ENCODE results near the gene SEPTIN3.

The SEPTIN3 gene, protein sequence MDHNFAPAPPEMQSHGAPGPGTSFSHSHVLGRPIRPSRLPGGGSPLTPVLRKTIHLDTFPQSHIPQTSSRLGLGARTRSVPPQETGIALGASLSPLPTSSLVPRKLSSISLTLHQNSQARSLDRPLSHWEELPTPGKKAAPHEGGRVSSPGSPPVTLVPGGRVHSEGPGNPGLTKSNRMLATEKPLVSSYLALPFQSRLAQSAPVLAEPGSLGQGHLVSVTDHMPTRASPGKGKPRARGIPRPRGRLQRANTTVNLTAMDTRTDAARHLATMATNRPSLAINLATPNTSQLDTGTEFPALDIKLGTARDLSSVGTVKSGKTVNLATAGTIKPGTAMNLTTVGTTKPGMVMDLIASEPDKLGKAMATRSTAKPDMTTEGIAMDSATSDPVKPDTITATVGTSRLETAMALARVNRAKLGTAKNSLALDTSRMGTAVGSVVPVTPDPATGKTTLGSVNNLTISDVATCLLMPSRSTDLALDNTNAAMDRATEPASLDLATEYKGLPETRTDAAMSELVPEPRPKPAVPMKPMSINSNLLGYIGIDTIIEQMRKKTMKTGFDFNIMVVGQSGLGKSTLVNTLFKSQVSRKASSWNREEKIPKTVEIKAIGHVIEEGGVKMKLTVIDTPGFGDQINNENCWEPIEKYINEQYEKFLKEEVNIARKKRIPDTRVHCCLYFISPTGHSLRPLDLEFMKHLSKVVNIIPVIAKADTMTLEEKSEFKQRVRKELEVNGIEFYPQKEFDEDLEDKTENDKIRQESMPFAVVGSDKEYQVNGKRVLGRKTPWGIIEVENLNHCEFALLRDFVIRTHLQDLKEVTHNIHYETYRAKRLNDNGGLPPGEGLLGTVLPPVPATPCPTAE

DNA sequence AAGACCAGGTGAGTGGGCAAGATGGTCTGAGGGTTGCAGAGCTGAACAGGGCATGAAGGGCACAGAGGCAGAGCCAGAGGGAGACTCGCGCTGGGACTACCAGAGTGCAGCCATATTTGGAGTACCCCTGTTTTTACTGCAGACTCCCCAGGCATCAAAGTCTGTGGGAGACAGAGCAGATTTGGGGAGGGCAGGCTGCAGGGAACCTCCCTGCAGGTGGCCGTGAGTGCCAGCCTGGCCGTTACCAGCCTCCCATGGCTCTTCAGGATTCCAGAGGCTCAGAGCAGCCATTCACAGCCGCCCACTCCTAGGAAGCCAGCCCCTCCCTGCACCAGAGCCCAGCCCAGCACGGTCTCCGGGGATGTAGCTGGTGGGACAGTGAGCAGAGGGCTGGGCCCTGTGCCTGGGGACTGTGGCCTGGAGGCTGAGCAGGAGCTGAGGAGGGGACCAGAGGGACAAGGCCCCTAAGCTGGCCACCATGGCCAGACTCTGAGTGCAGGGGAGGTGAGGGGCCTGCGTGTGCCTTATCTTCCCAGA lies at the start of gene SEPTIN3:
TSS of gene SEPTIN3 (plus strand) at position 334 of the 537 bp plus-strand sequence. CDS start 2,050 bp downstream, outside the sequence.
- no peak for DNase-seq

DNA sequence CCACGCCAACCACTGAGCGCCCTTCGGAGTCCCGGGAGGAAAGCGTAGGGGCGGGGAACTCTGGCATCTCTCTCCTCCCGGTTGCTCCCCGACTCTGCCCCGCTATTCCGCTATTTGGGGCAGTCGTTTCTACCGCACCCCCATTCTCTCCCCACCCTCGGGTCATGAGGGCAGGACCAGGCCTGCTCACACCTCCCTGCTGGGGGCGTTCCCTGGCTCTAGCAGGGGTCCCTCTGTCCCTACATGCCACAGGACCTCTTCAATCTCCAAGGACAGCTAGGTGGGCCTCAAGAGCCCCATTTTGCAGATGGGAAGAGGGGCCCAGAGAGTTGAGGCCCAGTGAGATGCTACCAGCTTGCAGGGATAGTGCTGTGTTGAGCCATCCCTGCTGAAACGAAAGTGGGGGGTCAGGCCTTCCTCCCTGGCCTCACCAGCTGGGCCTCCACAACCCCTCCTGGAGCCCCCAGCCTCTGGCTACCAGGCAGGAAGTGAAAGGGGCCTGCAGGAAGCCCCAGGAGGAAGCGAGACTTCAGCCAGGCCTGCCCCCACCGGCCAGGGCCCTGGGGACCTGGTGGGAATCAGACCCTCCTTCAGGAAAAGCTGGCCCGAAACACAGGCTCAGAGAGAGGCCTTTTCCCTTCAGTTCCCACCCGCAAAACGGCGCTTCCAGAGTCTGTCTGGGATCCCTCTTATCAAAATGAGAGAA lies 48.8 kb upstream of the SEPTIN3 start:
- DNase-seq, result no peak

DNA sequence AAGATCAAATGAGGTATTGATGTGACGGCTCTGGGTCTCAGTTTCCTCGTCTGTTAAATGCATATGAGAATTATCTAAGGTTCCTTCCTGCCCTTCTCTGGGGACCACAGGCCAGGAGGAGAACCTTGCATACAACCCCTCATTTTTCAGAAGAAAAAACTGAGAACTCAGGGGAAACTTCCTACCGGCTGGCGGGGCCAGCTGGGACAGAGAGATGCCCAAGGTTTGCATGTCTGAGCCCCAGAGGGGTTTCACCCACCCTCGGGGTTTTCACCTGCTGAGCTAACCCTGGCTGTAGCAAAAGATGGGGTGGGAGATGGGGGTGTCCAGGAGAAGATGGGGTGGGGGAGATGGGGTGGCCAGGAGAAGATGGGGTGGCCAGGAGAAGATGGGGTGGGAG lies 46.9 kb upstream of the SEPTIN3 start:
- no peak for DNase-seq

DNA sequence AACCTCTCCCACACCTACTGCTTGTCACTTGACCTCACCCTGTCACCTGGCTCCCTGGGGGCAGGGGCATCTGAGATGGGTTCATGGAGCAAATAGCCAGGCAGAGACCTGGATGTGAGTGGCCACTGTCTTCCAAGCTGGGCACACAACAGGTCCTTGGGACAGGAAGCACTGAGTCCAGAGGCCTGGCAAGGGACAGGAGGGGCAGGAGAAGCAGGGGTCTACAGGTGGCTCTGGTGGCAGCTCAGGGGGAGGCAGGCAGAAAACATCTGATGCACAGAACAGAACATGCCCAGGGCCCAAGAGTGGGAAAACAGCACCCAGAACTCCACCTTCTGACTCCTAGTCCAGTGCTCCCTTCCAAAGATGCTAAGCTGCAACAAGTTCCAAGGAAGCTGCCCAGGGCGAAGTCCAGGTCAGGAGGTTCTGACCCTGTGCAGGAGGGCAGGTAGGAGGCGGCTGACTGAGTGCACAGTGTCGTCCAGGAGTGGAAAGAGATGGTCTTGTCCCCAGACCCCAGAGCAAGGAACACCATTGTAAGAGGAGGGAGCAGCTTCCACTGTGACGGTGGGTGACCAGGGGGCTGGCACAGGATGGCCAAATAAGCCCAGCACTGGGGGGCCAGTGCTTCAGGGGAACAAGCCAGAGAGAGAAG lies 46.2 kb upstream of the SEPTIN3 start:
- no peak for DNase-seq

DNA sequence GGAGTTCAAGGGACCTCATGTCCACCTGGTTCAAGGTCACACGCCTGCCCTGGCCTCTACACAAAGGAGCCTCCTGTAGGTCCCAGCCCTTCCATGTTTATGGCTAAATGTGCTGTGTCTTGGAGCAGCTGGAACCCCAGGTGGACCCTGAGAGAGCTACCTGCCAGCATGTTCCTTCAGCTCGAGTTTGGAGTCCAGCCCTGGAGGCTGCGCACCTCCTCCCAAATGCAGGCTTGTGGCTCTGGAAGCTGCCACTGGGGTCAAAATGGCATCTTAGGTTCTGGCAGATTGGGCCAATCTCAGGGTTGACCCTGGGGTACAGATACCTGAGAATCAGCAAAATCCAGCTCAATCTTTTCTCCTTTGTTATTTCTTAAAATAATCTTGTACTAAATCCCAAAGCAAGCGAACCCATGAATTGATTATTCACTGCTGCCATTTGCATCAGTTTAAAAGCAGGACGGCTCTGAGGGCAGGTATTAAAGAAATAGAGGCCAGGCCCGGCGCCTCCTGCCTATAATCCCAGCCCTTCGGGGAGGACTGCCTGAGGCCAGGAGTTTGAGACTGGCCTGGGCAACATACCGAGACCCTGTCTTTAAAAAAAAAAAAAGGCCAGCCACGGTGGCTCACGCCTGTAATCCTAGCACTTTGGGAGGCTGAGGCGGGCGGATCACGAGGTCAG lies 45.5 kb upstream of the SEPTIN3 start:
- DNase-seq, result no peak

DNA sequence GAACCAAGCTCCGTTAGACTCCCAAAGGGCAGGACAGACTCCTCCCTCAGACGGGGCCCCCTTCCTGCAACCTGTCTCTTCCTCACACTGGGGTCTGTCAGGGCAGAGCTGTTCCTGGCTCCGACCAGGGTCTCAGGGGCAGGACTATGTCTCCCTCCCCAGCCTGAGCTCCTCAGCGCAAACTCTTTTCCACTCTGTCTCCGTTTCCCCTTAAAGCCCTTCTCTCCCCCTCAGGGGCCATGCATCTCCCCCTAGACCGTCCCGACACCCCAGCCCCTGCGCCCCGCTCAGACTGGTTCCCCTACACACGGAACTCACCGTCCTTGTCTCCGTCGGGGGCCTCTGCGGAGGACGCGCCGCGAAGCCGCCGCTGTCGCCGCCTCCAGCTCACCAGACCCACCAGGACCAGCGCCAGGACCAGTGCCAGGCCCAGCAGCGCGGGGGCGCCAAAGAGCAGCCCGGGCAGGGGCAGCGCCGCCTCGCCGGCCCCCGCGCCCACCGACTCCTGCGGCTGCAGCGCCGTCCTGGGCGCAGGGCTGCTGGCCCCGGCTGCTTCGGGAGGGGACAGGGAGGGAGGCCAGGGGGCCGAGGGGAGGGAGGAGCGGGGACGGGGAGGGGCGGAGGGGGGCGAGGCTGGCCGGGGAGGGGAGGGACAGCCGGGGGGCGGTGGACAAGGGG lies 43.3 kb upstream of the SEPTIN3 start:
- no peak for DNase-seq

DNA sequence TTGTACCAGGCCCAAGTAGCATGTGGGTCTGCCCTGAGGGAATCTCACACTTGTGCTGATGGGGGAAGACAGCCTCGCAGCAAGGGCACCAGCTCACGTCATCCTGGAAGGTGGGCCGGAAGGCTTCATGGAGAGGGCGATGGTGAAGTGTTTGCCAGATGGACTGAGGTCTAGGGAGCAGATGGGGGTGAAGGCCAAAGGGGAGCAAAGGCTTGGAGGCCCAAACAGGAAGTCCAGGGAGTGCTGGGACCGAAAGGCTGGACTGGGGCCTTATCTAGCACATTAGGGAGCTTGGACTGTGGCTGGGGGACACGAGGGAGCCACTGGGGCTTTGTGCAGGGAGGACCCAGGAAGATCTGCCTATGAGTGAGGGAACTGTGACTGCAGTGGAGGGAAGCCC lies 41.4 kb upstream of the SEPTIN3 start:
- DNase-seq, result no peak

DNA sequence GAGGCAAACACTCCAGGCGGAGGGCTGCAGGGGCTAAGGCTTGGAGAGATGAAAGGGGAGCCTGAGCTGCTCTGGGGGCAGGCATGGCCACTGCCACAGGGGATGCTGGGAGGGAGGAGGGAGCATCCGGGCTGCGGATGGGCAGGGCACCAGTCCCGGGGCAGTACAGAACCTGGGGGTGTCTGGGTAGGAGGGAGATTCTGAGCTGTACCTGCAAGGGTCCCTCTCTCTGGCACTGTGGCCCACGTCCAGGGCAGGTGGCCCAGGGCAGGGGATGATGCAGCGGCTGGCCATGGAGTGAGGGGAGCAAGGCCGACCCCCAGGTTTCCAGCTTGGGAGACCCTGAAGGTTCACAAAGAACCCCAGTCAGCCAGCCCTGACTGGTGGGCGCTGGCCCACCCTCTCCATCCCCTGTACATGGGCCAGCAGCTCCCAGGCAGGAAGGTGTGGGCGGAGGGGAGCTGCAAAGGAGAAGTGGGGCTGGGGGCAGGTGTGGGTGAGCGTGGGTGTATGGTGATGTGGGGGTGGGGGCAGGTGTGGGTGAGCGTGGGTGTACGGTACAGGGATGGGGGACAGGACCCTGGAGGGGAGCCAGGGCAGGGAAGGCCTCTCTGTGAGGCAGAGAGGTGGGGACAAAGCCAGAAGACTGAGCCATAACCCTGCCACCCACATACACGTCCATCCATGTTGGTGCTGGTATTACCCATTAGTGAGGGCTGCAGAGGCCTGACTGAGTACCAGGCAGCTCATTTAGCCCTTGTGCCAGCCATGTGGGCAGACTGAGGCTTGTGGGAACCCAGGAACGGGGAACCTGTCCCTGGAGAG lies 40.4 kb upstream of the SEPTIN3 start:
- DNase-seq, result no peak

DNA sequence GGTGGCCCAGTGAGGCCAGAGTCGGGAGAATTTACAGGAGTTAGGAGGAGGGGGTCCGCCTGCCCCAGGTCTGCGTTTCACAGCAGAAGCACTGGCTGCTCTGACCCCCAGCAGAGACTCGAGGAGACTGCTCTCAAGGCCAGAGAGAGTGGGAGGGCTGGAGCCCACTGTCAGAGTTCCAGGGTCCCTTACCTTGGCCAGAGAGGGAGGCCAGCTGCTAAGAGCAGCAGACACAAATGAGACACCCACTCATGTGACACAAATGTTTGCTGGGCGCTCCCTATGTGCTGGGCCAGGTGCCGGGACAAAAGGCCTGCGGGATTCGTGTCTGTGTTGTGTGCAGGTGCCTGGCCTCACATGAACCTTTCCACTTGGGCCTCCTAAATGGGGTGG lies 39.8 kb upstream of the SEPTIN3 start:
- DNase-seq, result no peak

DNA sequence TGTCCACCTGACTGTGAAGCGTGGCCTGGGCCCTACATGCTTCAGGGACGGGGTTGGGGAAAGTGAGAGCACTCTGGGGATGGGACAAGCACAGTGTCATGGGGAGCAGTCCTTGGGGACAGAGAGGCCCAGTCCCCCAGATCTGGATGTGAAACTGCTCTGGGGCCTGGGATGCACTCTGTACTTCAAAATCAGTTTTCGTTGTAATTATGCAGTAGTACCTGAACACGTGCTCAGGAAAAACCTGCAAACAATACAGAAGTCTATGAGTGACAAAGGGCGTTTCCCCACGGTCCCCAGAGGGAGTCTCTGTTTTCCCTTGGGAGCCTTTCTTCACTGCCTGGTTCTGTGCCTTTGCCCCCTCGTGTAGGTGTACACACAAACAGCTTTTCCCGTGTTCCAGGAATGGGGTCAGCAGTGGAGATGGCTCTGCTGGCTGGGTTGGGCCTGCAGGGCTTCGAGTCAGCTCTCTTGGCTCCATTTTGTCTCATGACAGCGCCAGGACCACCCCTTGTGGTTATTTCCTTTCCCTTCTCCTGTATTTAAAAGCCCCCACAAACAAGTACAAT lies 37.5 kb upstream of the SEPTIN3 start:
- DNase-seq, result no peak

DNA sequence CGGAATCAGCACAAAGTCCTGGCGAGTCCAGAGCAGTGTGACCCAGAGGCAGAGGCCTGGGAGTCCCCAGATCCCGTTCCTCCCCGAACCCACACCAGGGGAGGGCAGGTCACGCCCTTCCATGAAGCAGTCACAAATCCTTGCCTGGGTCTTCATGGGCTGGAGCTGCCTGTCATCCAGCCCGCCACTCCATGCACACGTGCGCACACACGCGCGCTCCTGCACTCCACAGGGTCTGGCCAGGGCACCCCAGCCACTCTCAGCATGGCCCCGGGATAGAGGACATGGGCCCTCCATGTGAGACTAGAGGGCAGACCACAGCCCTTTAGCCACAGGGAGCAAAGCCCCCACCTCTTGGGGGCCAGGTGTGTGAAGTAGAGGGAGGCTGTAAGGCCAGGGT lies 36.9 kb upstream of the SEPTIN3 start:
- DNase-seq, result no peak

DNA sequence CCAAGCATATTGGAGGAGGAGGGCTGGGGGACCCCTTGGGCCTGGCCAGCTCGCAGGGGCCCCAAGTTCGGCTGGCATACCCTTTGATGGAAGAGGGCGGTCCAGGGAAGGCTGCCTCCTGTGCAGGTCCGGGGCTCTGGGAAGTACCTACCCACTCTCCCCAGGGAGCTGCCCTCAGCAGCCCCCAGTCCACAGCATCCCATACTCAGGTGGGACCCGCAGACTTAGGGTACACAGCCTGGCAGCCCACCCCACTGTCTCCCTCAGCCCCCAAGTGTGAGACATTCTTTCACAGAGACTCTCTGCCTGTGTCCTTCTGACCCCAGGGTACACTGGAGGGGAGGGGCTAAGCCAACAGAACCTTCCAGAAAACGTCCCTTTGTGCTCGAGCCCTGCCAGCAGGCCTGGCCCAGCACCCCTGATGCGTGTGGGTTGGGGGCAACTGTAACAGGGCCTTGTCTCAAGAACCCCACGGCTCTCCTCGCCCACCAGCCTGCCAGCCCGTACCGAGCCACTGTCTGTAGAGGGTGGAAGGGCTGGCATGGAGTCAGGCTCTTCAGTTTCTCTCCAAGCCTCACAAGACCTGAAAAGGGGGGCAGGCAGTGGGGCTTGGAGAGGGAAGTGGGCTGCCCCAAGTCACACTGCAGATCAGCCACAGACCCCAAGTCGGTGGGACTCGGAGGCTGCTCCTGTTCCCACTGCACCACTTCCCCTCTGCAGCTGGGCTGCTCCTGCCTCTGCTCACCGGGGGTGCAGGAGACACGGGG lies 35.6 kb upstream of the SEPTIN3 start:
- no peak for DNase-seq

DNA sequence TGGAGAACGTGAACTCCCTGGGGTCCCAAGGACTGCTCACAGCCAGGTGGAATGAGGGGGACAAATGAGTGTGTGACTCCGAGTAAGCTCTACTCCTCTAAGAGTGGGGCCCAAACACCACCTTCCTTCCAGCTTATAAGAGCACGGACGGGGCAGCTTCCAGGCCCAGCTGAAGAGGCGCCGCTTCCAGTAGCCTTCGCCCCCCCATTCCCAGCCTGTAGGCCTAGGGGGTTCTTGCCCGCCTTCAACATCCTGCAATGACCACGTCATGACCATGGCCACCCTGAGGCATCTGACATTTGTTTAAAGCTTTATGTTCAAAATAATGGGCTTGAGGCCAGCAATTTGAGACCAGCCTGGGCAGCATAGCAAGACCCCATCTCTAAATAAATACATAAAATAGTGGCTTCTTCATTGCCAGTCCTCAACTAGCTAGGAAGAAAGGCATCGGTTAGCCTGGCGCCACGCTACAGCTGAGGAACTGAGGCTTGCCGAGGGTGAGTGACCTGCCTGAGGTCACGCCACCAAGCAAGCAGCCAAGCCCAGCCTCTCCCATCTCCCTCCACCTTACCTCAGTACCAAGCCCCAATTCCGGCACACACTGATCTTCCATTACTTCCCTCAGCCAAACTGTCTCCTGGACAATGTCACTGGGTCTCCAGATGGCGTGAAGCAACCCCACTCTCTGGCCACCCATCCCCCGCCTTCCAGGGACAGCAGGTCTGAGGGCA lies 34.8 kb upstream of the SEPTIN3 start:
- no peak for DNase-seq

DNA sequence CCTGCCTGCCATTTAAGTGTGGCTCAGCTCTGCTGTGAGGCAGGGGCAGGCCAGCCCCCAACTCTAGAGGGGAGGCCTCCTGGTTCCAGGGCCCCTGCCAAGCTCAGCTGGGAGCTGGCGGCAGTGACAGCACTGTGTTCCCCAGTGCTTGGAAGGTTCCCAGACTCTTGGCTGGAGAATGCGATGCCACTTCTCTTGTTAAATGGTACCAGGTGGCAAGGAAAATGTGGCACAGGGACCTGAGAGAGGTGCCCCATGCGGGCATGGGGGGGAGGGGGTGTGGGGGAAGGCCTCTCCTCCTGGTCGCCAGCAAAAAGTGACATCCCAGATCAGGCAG lies 34.3 kb upstream of the SEPTIN3 start:
- DNase-seq, result no peak

DNA sequence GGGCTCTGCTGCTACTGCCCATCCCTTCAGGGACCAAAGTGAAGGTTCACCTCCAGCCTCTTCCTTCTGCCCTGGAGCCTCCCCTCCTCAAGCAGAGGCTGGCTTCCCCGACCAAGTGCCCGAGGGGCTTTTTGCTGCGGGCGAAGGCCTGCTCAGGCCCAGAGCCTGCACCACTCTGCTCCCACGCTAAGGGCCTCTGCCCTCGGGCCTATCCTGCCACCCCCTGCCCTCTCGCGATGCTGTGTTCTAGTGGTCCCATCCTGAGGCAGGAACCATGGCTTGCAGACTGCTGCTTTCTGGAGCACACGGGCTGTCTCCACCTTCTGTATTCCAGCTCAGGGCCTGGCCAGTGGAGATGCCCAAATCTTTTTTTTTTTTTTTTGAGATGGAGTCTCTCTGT lies 33.7 kb upstream of the SEPTIN3 start:
- no peak for DNase-seq

DNA sequence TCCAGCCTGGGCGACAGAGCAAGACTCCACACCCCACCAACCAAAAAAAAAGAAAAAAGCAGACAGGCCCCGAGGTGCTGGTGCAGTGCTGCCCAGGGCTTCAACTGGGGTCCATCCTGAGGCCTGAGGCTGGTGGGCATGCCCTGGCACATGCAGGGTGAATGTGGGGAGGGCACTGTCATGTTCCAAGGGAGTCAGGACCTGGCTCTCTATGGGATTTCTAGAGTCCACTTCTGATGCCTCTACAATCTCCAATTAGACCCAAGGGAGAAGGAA lies 32.4 kb upstream of the SEPTIN3 start:
- no peak for DNase-seq

DNA sequence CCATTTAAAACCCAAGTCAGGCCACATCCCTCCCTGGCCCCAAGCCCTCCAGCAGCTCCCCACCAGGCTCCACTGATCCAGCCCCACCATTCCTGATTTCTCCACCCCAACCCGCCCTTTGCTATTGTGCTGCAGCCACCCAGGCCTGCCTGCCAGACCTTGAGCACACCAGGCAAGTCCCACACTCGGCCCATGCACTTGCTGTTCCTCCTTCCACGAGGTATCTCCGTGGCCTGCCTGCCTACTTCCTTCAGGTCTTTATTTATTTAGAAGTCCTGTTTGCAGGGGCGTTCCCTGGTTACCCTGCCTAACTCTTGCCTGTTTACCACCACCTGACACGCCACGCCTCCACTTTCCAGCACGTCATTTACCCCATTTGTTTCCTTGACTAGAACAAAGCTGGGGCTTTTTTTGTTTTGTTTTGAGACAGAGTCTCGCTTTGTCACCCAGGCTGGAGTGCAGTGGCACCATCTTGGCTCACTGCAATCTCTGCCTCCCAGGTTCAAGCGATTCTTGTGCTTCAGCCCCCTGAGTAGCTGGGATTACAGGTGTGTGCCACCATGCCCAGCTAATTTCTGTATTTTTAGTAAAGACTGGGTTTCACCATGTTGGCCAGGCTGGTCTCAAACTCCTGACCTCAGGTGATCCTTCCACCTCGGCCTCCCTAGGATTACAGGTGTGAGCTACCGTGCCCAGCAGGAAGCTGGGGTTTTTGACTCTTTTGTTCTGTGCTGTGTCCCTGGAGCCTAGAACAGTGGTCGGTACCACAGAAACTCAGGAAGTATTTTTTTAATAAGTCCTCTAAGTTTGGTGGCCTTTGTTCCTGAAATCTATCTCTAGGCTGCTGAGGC lies 29.0 kb upstream of the SEPTIN3 start:
- no peak for DNase-seq
